Adrenal gland (tissue), 12 donors: Measurements from ENCODE around the gene SIRT3. TPM values are rescaled to one million over a fixed set of nuclear protein-coding genes. Genes with fewer than 3 reads are reported as not detected.
"Not testable (repeated sequence)": the region's sequence is repeated elsewhere in the genome, so short reads cannot be mapped to it uniquely, and the experiment has no call there.

Experiments
- DNase-seq, 7 donors: peaks; one replicate each; pipeline ENCODE4 v3.0.0-alpha.2; 2019 to 2020
- H3K27ac ChIP-seq, 5 donors: fragments of 200-600 bp; sonication (generic) in 4 of 5; 1 replicate in 3 of 5; 2 replicates in 2 of 5; pipeline versions ENCODE4 v1.5.1 to v1.8.0; 2016 to 2020; ENCODE audit warnings: mild to moderate bottlenecking in 1 of 5
- H3K27me3 ChIP-seq: fragments of 200-600 bp; 2 replicates; pipeline ENCODE4 v1.8.0; 2021
- H3K36me3 ChIP-seq, 2 donors: fragments of 200-600 bp; replicated peaks in 1 of 2; 1 replicate in 1 of 2; 2 replicates in 1 of 2; pipeline versions ENCODE4 v1.5.1 to v1.8.0; 2018 to 2022
- H3K4me1 ChIP-seq, 2 donors: fragments of 200-600 bp; replicated peaks in 1 of 2; 1 replicate in 1 of 2; 2 replicates in 1 of 2; pipeline versions ENCODE4 v1.5.1 to v1.8.0; 2018 to 2021
- H3K4me3 ChIP-seq, 4 donors: fragments of 200-600 bp; sonication (generic) in 3 of 4; one replicate each; pipeline ENCODE4 v1.5.1; 2016 to 2018
- H3K9me3 ChIP-seq, 3 donors: fragments of 200-600 bp; sonication (generic) in 1 of 3; replicated peaks in 1 of 3; 1 replicate in 2 of 3; 2 replicates in 1 of 3; pipeline versions ENCODE4 v1.5.1 to v1.8.0; 2016 to 2021
- POLR2A ChIP-seq, 2 donors: fragments of 450-650 bp; IDR thresholded peaks; one replicate each; pipeline ENCODE4 v1.6.1; 2017; ENCODE audit warnings: antibody characterized with exemption in 2 of 2, mild to moderate bottlenecking in 2 of 2, moderate library complexity in 1 of 2
- WGBS, 4 donors: extraction: QIAGEN DNeasy Blood & Tissue Kit in 2 of 4; methylation state at CpG; one replicate each; pipeline versions ENCODE4 v1.1.5 to v1.1.7; 2013 to 2017; 5-methylcytosine and 5-hydroxymethylcytosine counted together
- intact Hi-C, 2 donors: fragments of 100-400 bp; cut with DNase I; formaldehyde crosslinking; loops; one replicate each; pipeline versions ENCODE4 v1.14.1 to v1.15.0; 2022 to 2023
- polyA plus RNA-seq, 3 donors: library from polyadenylated mRNA; stranded (reverse); fragments of 200-250 nt in 2 of 3; fragments of 350-450 nt in 1 of 3; fragmentation: Illumina TruSeq in 1 of 3; extraction: RNeasy Lipid Tissue Mini Kit (QIAGEN cat#74804) in 1 of 3; gene quantifications; one replicate each; pipeline ENCODE4 v1.2.3, GENCODE V29; 2013 to 2014
- total RNA-seq, 9 donors: library from RNA; depleted of rRNA in 4 of 9; stranded (reverse); fragments of >200 nt in 4 of 9; fragments of 120-200 nt in 1 of 9; fragmentation: NEBNext Ultra II Directional in 1 of 9; extraction: Animal tissue kit (Norgen Biotek cat#: 25700) in 1 of 9; gene quantifications; one replicate each; pipeline versions ENCODE4 v1.1.0 to v1.2.4, GENCODE V29; 2013 to 2023
- TF ChIP-seq, protein P1 (sequence below), 6 experiments: fragments of 450-650 bp in 4 of 6; fragments of 200-600 bp in 2 of 6; sonication (generic) in 1 of 6; IDR thresholded peaks; 1 replicate in 5 of 6; 2 replicates in 1 of 6; pipeline versions ENCODE4 v1.5.1 to v1.8.0; 2016 to 2021; ENCODE audit warnings: antibody characterized with exemption in 6 of 6, mild to moderate bottlenecking in 2 of 6, moderate library complexity in 1 of 6
- donor health status: healthy with polysubstance abuse.
- donor health status: Bipolar disorder and iron deficiency.
- donor health status: DM: yes; HTN: yes; CAD: no.
- donor health status: DM: no; HTN: no; CAD: no.
- donor health status: DM: no; HTN: no; CAD: no.
- donor health status: DM: yes; HTN: yes; CAD: no.

SIRT3 gene
- total and polyA plus RNA-seq, 12 donors = 13.8 to 30.6 (median 23.7) TPM

DNA sequence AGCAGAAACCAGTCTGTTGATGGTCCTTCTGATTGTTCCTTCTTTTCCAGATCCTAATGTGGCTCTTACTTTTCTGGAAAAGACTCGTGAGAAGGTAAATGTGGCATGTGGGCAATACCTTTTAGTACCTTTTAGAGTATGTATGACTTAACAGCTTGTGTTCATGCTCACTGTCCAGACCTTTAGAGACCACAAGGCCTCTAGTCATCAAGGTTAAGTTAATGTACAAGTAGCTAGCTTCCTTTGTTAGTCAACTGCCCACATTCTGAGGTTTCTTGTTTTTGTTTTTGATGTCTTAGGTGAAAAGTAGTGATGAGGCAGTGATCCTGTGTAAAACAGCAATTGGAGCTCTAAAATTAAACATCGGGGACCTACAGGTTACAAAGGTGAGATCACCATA, 8.2 kb upstream of the SIRT3 start:
- intact Hi-C loops = no loop called here
- Histone ChIP-seq H3K4me1 (peaks cover 0 to 10% of the 10 kb centered on the region in 2 donors), H3K9me3 (no peaks in the 10 kb centered on the region), H3K36me3 (peaks cover 0 to 72% of the 10 kb centered on the region in 2 donors), H3K4me3 (no peak overlapping the region), H3K27me3 (no peaks in the 10 kb centered on the region), H3K27ac (no peak overlapping the region)
- no peak for DNase-seq
- TF ChIP-seq, protein P1, sequence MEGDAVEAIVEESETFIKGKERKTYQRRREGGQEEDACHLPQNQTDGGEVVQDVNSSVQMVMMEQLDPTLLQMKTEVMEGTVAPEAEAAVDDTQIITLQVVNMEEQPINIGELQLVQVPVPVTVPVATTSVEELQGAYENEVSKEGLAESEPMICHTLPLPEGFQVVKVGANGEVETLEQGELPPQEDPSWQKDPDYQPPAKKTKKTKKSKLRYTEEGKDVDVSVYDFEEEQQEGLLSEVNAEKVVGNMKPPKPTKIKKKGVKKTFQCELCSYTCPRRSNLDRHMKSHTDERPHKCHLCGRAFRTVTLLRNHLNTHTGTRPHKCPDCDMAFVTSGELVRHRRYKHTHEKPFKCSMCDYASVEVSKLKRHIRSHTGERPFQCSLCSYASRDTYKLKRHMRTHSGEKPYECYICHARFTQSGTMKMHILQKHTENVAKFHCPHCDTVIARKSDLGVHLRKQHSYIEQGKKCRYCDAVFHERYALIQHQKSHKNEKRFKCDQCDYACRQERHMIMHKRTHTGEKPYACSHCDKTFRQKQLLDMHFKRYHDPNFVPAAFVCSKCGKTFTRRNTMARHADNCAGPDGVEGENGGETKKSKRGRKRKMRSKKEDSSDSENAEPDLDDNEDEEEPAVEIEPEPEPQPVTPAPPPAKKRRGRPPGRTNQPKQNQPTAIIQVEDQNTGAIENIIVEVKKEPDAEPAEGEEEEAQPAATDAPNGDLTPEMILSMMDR (IDR thresholded peaks at IDR 0.05) = no peak
- no peak for TF ChIP-seq POLR2A (IDR thresholded peaks at IDR 0.05)
- 82 to 92% (median 85%) methylated on average over 2 of the region's 2 CpGs for WGBS, 4 donors

DNA sequence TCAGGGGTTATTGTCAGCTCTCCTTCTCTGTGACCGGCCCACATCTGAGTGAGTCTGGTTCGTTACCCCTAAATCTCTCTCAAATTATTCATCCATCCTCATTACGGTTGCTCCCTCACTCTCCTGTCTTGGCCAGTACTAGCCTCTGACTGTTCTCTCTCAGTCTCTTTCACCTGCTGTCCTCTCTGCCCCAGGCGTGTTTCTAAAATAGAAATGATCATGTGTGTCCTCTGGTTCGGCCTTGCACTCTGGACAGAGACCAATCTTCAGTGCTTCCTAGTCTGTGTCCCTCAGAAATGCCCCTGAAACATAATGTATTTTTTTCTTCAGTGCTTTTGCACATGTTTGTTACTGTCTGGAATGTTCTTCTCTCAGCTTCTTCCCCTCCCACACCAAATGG, 5.5 kb upstream of the SIRT3 start:
- Histone ChIP-seq H3K27me3 (no peaks in the 10 kb centered on the region), H3K9me3 (no peaks in the 10 kb centered on the region), H3K36me3 (peaks cover 0 to 45% of the 10 kb centered on the region in 2 donors), H3K4me3 (no peak overlapping the region), H3K27ac (no peak overlapping the region), H3K4me1 (peaks cover 8 to 24% of the 10 kb centered on the region in 2 donors)
- intact Hi-C loops = no loop called here
- DNase-seq = peak in 1 of 7 donors; percentile 13
- TF ChIP-seq POLR2A (IDR thresholded peaks at IDR 0.05) = no peak
- TF ChIP-seq, protein P1 (IDR thresholded peaks at IDR 0.05) = no peak
- WGBS, 4 donors = 67 to 80% (median 73%) methylated on average over 5 of the region's 5 CpGs

DNA sequence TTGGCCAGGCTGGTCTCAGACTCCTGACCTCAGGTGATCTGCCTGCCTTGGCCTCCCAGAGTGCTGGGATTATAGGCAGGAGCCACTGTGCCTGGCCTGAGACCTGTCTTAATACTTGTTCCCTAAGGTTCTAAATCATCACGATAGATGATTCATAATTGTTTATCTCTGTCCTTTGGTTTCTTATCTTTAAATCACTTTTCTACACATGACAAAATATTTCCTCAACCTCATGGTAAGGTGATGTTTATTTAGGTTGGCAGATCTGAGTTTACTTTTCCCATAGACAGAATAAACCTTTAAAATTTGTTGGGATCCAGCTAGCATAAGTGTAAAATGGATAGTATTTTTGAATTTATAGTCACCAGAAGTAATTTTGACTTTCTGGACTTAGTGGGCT, 4.2 kb upstream of the SIRT3 start:
- H3K4me3 ChIP-seq = no peak overlapping the region
- no peak overlapping the region for H3K27ac ChIP-seq
- intact Hi-C loops = no loop called here
- no peaks in the 10 kb centered on the region for H3K27me3 ChIP-seq
- TF ChIP-seq POLR2A (IDR thresholded peaks at IDR 0.05) = no peak
- TF ChIP-seq, protein P1 (IDR thresholded peaks at IDR 0.05) = no peak
- 32 to 53% (median 49%) methylated on average over 1 of the region's 1 CpG for WGBS, 4 donors
- no peaks in the 10 kb centered on the region for H3K9me3 ChIP-seq
- no peak for DNase-seq
- peaks cover 0 to 35% of the 10 kb centered on the region in 2 donors for H3K36me3 ChIP-seq
- peaks cover 12 to 28% of the 10 kb centered on the region in 2 donors for H3K4me1 ChIP-seq

DNA sequence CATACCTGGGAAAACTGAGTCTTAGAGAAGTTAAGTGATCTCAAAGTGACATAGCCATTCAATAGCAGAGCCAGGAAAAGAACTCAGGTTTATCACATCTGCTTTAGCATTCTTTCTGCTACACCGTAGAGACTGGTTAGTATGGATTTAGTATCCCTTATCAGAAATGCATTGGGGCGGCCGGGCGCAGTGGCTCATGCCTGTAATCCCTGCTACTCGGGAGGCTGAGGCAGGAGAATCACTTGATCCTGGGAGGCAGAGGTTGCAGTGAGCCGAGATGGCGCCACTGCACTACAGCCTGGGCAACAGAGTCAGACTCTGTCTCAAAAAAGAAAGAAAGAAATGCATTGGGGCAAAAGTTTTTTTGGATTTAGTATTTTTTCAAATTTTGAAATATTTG, 2.2 kb upstream of the SIRT3 start:
- H3K4me3 ChIP-seq, H3K9me3 ChIP-seq, intact Hi-C loops, H3K27me3 ChIP-seq, H3K27ac ChIP-seq: not testable (repeated sequence)
- Histone ChIP-seq H3K36me3 (peaks cover 0 to 17% of the 10 kb centered on the region in 2 donors), H3K4me1 (peaks cover 17 to 34% of the 10 kb centered on the region in 2 donors)
- 85 to 90% (median 88%) methylated on average over 7 of the region's 7 CpGs for WGBS, 4 donors
- DNase-seq = peak in 1 of 7 donors; percentile 45
